Neural progenitor cell (in vitro differentiated cells): Measurements from ENCODE around the gene PFKM.

ENCODE experiments used
- CTCF ChIP-seq: fragments of 200-600 bp; sonication (generic); IDR thresholded peaks from 2 replicates; pipeline ENCODE4 v1.5.1; 2017; ENCODE audit warnings: antibody characterized with exemption, mild to moderate bottlenecking
- EZH2 ChIP-seq: fragments of 200-600 bp; sonication (generic); IDR thresholded peaks from 2 replicates; pipeline ENCODE4 v1.6.1; 2017; ENCODE audit warnings: antibody characterized with exemption, mild to moderate bottlenecking, moderate library complexity
- EZH2phosphoT487 ChIP-seq: fragments of 200-600 bp; sonication (generic); IDR thresholded peaks from 2 replicates; pipeline ENCODE4 v1.6.1; 2017; ENCODE audit warnings: antibody characterized with exemption

- TF ChIP-seq CTCF = no peak
- TF ChIP-seq EZH2 = no peak
- no peak for TF ChIP-seq EZH2phosphoT487
Measured at GRCh38 chr12:48176417-48176751, 57.2 kb downstream of the PFKM start.
